Stimulated activated CD8-positive, alpha-beta memory T cell treated with anti-CD3 and anti-CD28 coated beads, Interleukin-4, amount 100 ng/mL, for 48 hours (primary cell): ENCODE results near the gene NOXRED1.
A peak's percentile ranks its signal among the peaks of the same experiment; 100 is the strongest.
"Not testable (repeated sequence)": the region's sequence is repeated elsewhere in the genome, so short reads cannot be mapped to it uniquely, and the experiment has no call there.

ENCODE experiments used
- DNase-seq: peaks from one replicate; pipeline ENCODE4 v3.0.0-alpha.2; 2020

NOXRED1 gene

GRCh38 chr14:77423423-77423822, at the start of gene NOXRED1:
TSS of gene NOXRED1 (minus strand) at chr14:77423523. CDS start at chr14:77422889, 634 bp downstream.
- DNase-seq: no peak

- no peak for DNase-seq
These were observed 47.0 kb upstream of the NOXRED1 start for GRCh38 chr14:77470224-77470870.

- no peak for DNase-seq
These were observed 46.2 kb upstream of the NOXRED1 start for GRCh38 chr14:77469539-77469938.

- DNase-seq: no peak
These were observed 45.8 kb upstream of the NOXRED1 start for GRCh38 chr14:77469067-77469505.

- no peak for DNase-seq
These were observed 44.5 kb upstream of the NOXRED1 start for GRCh38 chr14:77467801-77468200.

GRCh38 chr14:77459072-77459723, 35.9 kb upstream of the NOXRED1 start:
- DNase-seq: peak; percentile 84

GRCh38 chr14:77458249-77458950, 35.1 kb upstream of the NOXRED1 start:
- peak; percentile 50 for DNase-seq

- DNase-seq: peak; percentile 92
These were observed 34.4 kb upstream of the NOXRED1 start, which contains the start of the genes AHSA1 and VIPAS39 for GRCh38 chr14:77457522-77458248. TSS of gene AHSA1 (plus strand) at chr14:77458093. CDS start at chr14:77458190, 97 bp downstream. TSS of gene VIPAS39 (minus strand) at chr14:77457601. CDS start at chr14:77454102, 3,499 bp downstream.

GRCh38 chr14:77457115-77457521, 33.8 kb upstream of the NOXRED1 start:
- no peak for DNase-seq

GRCh38 chr14:77455966-77456640, 32.8 kb upstream of the NOXRED1 start:
- DNase-seq: no peak

GRCh38 chr14:77442196-77442595, 18.9 kb upstream of the NOXRED1 start:
- DNase-seq: no peak

GRCh38 chr14:77439861-77440260, 16.5 kb upstream of the NOXRED1 start:
- no peak for DNase-seq

GRCh38 chr14:77438596-77438995, 15.3 kb upstream of the NOXRED1 start:
- no peak for DNase-seq

GRCh38 chr14:77436042-77436441, 12.7 kb upstream of the NOXRED1 start:
- DNase-seq: no peak

- DNase-seq: no peak
These were observed 3.1 kb upstream of the NOXRED1 start for GRCh38 chr14:77426396-77426795.

- no peak for DNase-seq
These were observed 1.5 kb upstream of the NOXRED1 start for GRCh38 chr14:77424862-77425261.

- DNase-seq: no peak
These were observed 2.1 kb downstream of the NOXRED1 start for GRCh38 chr14:77421201-77421600.

- DNase-seq: no peak
These were observed 6.5 kb downstream of the NOXRED1 start for GRCh38 chr14:77416836-77417235.

GRCh38 chr14:77416098-77416497, 7.2 kb downstream of the NOXRED1 start:
- not testable (repeated sequence) for DNase-seq

- not testable (repeated sequence) for DNase-seq
These were observed 7.8 kb downstream of the NOXRED1 start for GRCh38 chr14:77415403-77416030.

GRCh38 chr14:77409131-77409533, 14.2 kb downstream of the NOXRED1 start:
- DNase-seq: no peak

- DNase-seq: no peak
These were observed 16.2 kb downstream of the NOXRED1 start for GRCh38 chr14:77407158-77407557.
